Fibroblast of mammary gland (primary cell): ENCODE data around the gene ZNF415.

ENCODE experiments used
- DNase-seq: peaks from one replicate; pipeline ENCODE4 v3.0.0-alpha.2; 2010; ENCODE audit warnings: low read depth
- H3K4me3 ChIP-seq: 2 replicates; pipeline ENCODE4 v1.5.1; 2011; ENCODE audit warnings: low read depth, mild to moderate bottlenecking, low read length, moderate library complexity; ENCODE audit not compliant: control insufficient read depth
- CTCF ChIP-seq: conservative IDR thresholded peaks from 2 replicates; pipeline ENCODE4 v1.5.1; 2011; ENCODE audit warnings: low read depth, low read length, inconsistent platforms; ENCODE audit not compliant: control insufficient read depth, insufficient read depth

Gene ZNF415

GRCh38 chr19:53091413-53092254 is 41.1 kb downstream of the ZNF415 start:
- H3K4me3 ChIP-seq, result no peak overlapping the region
- no peak for DNase-seq
- no peak for TF ChIP-seq CTCF

GRCh38 chr19:53088091-53088490 is 44.6 kb downstream of the ZNF415 start:
- TF ChIP-seq CTCF, result no peak
- no peak for DNase-seq
- H3K4me3 ChIP-seq, result no peak overlapping the region

DNA sequence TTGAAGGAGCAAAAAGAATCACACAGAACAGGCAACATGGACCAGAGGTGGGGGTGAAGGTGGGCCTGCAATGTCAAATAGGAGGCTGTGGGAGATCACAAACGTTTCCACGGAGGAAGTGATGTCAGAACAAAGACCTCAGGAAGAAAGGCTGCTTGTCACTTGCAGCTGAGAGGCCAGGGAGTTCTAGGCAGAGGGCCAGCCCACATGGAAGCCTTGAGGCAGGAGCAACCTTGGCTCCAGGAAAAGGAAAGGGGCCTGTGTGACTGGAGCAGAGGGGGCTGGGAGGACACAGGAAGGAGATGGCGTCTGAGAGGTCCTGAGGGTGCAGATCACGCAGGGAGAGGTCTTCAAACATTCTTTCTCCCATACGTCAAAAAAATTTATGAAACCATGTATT is 45.8 kb downstream of the ZNF415 start:
- DNase-seq, result peak; percentile 19
- TF ChIP-seq CTCF, result no peak
- H3K4me3 ChIP-seq, result no peak overlapping the region

- H3K4me3 ChIP-seq, result no peak overlapping the region
- no peak for DNase-seq
- no peak for TF ChIP-seq CTCF
These were observed 47.2 kb downstream of the ZNF415 start for GRCh38 chr19:53085496-53085895.

DNA sequence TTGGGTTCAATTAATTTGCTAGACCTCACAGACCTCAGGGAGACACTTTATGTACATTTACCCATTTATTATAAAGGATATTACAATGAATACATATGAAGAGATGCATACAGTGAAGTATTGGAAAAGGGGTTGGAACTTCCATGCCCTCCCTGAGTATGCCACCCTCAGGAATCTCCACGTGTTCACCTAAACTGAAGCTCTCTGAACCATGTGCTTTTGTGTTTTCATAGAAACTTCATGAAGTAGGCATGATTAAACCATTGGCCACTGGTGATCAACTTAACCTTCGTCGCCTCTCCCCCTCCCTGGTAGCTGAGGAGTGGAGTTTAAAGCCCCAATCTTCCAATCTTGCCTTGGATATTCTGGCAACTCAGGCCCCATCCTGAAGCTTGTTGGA is 49.8 kb downstream of the ZNF415 start:
- no peak for TF ChIP-seq CTCF
- H3K4me3 ChIP-seq, result no peak overlapping the region
- no peak for DNase-seq

DNA sequence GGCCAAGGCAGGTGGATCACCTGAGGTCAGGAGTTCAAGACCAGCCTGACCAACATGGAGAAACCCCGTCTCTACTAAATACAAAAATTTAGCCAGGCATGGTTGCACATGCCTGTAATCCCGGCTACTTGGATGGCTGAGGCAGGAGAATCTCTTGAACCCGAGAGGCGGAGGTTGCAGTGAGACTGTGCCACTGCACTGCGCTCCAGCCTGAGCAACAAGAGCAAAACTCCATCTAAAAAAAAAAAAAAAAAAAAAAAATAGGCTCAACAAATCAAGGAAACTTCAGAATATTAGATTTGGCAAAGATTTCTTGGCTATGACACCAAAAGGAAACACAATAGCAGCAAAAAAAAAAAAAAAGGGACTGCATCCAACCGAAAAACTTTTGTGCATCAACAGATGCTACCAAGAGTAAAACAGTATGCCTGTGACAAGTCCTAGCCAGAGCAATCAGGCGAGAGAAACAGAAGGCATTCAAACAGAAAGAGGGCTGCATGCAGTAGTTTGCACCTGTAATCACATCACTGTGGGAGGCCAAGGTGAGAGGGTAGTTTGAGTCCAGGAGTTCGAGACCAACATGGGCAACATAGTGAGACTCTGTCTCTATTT is 53.3 kb downstream of the ZNF415 start:
- no peak for TF ChIP-seq CTCF

GRCh38 chr19:53078668-53079067 is 54.0 kb downstream of the ZNF415 start:
- H3K4me3 ChIP-seq, result no peak overlapping the region
- no peak for DNase-seq
- TF ChIP-seq CTCF, result no peak

More for the DNA sequence above, 53.3 kb downstream of the ZNF415 start:
- H3K4me3 ChIP-seq, result no peak overlapping the region
- DNase-seq, result no peak
